Middle frontal gyrus (tissue), 1 donor: ENCODE results near the gene LRRC46.
A peak's percentile ranks its signal among the peaks of the same experiment; 100 is the strongest.

ENCODE experiments used
- DNase-seq: peaks from one replicate; pipeline ENCODE4 v3.0.0-alpha.2; 2015; ENCODE audit warnings: low spot score; ENCODE audit errors: extremely low spot score

The LRRC46 gene

GRCh38 chr17:47831003-47831933 is at the start of gene LRRC46, which contains the start of gene MRPL10:
LRRC46 (plus strand) TSS chr17:47831670; CDS start chr17:47831990, 320 bp downstream.
MRPL10 (minus strand) TSS chr17:47831541; CDS start chr17:47831511, 30 bp downstream.
- peak; percentile 85 for DNase-seq

GRCh38 chr17:47785538-47786123 is 45.8 kb upstream of the LRRC46 start:
- DNase-seq = no peak

- no peak for DNase-seq
Measured at GRCh38 chr17:47789611-47790561, 41.6 kb upstream of the LRRC46 start.

GRCh38 chr17:47791025-47791424 is 40.4 kb upstream of the LRRC46 start:
- no peak for DNase-seq

- no peak for DNase-seq
Measured at GRCh38 chr17:47792457-47792856, 39.0 kb upstream of the LRRC46 start.

GRCh38 chr17:47792979-47793378 is 38.5 kb upstream of the LRRC46 start:
- no peak for DNase-seq

- no peak for DNase-seq
Measured at GRCh38 chr17:47797797-47798196, 33.7 kb upstream of the LRRC46 start.

- DNase-seq = no peak
Measured at GRCh38 chr17:47800686-47801085, 30.8 kb upstream of the LRRC46 start.

GRCh38 chr17:47801176-47801765 is 30.2 kb upstream of the LRRC46 start:
- DNase-seq = no peak

GRCh38 chr17:47801906-47802305 is 29.6 kb upstream of the LRRC46 start:
- DNase-seq = no peak

GRCh38 chr17:47802341-47803022 is 29.0 kb upstream of the LRRC46 start:
- no peak for DNase-seq

GRCh38 chr17:47803201-47803600 is 28.3 kb upstream of the LRRC46 start:
- no peak for DNase-seq

GRCh38 chr17:47803751-47804150 is 27.7 kb upstream of the LRRC46 start:
- DNase-seq = no peak

GRCh38 chr17:47804461-47804860 is 27.0 kb upstream of the LRRC46 start:
- no peak for DNase-seq

- DNase-seq = no peak
Measured at GRCh38 chr17:47806026-47806912, 25.2 kb upstream of the LRRC46 start.

GRCh38 chr17:47806913-47807255 is 24.6 kb upstream of the LRRC46 start:
- peak; percentile 20 for DNase-seq

- no peak for DNase-seq
Measured at GRCh38 chr17:47807421-47807820, 24.0 kb upstream of the LRRC46 start.

- DNase-seq = no peak
Measured at GRCh38 chr17:47808036-47808829, 23.2 kb upstream of the LRRC46 start.
